Colon (tissue), 2 donors: ENCODE results near the gene RGS7.
"Not testable (repeated sequence)": the region's sequence is repeated elsewhere in the genome, so short reads cannot be mapped to it uniquely, and the experiment has no call there.

Source experiments
- FAIRE-seq: peaks from 2 replicates; lab custom pipeline; 2012; peaks lifted over from hg19 to GRCh38; lab: Jason Lieb, UNC
- donor health status: control.
- donor health status: control.

The RGS7 gene

GRCh38 chr1:241138248-241138647 lies 218.8 kb downstream of the RGS7 start:
- no peak for FAIRE-seq

GRCh38 chr1:241136389-241136788 lies 220.6 kb downstream of the RGS7 start:
- no peak for FAIRE-seq

GRCh38 chr1:241131636-241132194 lies 225.3 kb downstream of the RGS7 start:
- FAIRE-seq, result no peak

- FAIRE-seq, result no peak
These were observed 226.1 kb downstream of the RGS7 start for GRCh38 chr1:241130881-241131280.

- no peak for FAIRE-seq
These were observed 227.6 kb downstream of the RGS7 start for GRCh38 chr1:241129207-241129960.

- FAIRE-seq, result no peak
These were observed 231.7 kb downstream of the RGS7 start for GRCh38 chr1:241125286-241125685.

GRCh38 chr1:241118049-241118448 lies 239.0 kb downstream of the RGS7 start:
- no peak for FAIRE-seq

GRCh38 chr1:241115784-241116183 lies 241.2 kb downstream of the RGS7 start:
- FAIRE-seq, result no peak

- no peak for FAIRE-seq
These were observed 242.2 kb downstream of the RGS7 start for GRCh38 chr1:241114699-241115233.

GRCh38 chr1:241113557-241113956 lies 243.4 kb downstream of the RGS7 start:
- no peak for FAIRE-seq

GRCh38 chr1:241109039-241109438 lies 248.0 kb downstream of the RGS7 start:
- FAIRE-seq, result no peak

- no peak for FAIRE-seq
These were observed 251.9 kb downstream of the RGS7 start for GRCh38 chr1:241105147-241105546.

- FAIRE-seq, result no peak
These were observed 254.3 kb downstream of the RGS7 start for GRCh38 chr1:241102664-241103063.

GRCh38 chr1:241101622-241102021 lies 255.4 kb downstream of the RGS7 start:
- no peak for FAIRE-seq

GRCh38 chr1:241097479-241097878 lies 259.5 kb downstream of the RGS7 start:
- FAIRE-seq, result no peak

GRCh38 chr1:241096982-241097381 lies 260.0 kb downstream of the RGS7 start:
- no peak for FAIRE-seq

- FAIRE-seq, result no peak
These were observed 261.2 kb downstream of the RGS7 start for GRCh38 chr1:241095847-241096246.

- FAIRE-seq, result no peak
These were observed 266.2 kb downstream of the RGS7 start for GRCh38 chr1:241090798-241091197.

- not testable (repeated sequence) for FAIRE-seq
These were observed 267.9 kb downstream of the RGS7 start for GRCh38 chr1:241089066-241089465.

- FAIRE-seq, result not testable (repeated sequence)
These were observed 268.9 kb downstream of the RGS7 start for GRCh38 chr1:241088075-241088474.

- FAIRE-seq, result no peak
These were observed 270.3 kb downstream of the RGS7 start for GRCh38 chr1:241086686-241087085.

- no peak for FAIRE-seq
These were observed 273.7 kb downstream of the RGS7 start for GRCh38 chr1:241083285-241083684.

- FAIRE-seq, result no peak
These were observed 275.5 kb downstream of the RGS7 start for GRCh38 chr1:241081473-241081872.

- FAIRE-seq, result no peak
These were observed 277.5 kb downstream of the RGS7 start for GRCh38 chr1:241079459-241079858.
